HG03432 (cell line): Measurements from ENCODE around the gene AKT1S1.
A peak's percentile ranks its signal among the peaks of the same experiment; 100 is the strongest.

Source experiments
- ATAC-seq: cut with Tn5 transposase; IDR thresholded peaks from one replicate; pipeline ENCODE4 v1.9.1; 2021; ENCODE audit warnings: mild to moderate bottlenecking, moderate library complexity; ENCODE audit not compliant: unreplicated experiment

Gene AKT1S1

DNA sequence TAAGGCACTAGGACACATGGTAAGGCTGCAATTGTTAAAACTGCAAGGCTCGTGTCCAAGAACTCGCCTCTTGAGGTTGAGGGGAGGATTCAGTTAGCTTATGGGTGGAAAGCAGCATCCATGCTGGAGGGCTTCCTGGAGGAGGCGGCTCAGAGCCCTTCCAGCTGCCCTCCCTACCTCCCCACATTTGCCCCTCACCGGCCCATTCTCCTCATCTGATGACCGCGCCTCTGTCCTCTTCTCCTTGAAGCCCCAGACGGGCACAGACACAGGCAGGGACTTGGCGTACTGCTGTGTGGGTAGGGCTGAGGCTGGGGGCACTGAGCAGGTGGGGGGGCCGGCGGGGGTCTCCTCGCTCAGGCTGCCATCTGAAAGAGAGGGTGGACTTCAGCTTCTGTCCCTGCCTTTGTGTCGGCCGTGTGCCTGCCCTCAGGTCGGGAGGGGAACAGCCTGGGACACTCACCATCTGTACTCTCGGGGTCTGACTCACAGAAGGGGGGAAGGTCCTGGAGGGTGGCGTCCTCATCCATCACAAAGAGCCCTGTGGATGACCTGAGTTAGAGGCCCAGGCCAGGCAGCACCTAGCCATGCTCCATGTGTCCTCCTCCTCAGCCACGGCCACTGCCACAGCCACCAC, 5.7 kb downstream of the AKT1S1 start:
- ATAC-seq = no peak

GRCh38 chr19:49870309-49870901, 6.8 kb downstream of the AKT1S1 start:
- ATAC-seq = no peak

GRCh38 chr19:49869484-49870308, 7.5 kb downstream of the AKT1S1 start:
- peak; percentile 64 for ATAC-seq

DNA sequence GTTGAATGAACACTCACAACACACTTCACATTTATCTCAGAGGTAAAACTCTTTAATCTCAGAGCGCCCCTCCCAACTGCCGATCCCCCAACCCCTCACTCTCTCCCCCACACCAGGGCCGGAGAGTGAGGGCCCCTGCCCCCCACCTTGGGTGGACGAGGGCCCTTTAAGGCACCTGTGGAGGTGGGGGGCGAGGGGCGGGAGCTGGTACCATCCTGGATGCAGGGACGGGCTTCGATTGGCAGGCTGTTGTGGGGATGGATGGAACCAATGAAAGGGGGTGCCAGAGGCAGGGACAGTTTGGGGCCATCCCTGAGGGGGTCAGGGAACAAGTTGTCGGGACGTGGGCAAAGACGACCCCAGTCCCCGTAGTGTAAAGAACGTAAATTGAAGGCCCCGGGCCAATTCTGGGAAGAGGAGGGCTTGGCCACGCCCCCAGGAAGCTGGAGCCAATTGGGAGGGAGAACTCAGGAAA, 8.1 kb downstream of the AKT1S1 start:
- ATAC-seq = peak; percentile 9

DNA sequence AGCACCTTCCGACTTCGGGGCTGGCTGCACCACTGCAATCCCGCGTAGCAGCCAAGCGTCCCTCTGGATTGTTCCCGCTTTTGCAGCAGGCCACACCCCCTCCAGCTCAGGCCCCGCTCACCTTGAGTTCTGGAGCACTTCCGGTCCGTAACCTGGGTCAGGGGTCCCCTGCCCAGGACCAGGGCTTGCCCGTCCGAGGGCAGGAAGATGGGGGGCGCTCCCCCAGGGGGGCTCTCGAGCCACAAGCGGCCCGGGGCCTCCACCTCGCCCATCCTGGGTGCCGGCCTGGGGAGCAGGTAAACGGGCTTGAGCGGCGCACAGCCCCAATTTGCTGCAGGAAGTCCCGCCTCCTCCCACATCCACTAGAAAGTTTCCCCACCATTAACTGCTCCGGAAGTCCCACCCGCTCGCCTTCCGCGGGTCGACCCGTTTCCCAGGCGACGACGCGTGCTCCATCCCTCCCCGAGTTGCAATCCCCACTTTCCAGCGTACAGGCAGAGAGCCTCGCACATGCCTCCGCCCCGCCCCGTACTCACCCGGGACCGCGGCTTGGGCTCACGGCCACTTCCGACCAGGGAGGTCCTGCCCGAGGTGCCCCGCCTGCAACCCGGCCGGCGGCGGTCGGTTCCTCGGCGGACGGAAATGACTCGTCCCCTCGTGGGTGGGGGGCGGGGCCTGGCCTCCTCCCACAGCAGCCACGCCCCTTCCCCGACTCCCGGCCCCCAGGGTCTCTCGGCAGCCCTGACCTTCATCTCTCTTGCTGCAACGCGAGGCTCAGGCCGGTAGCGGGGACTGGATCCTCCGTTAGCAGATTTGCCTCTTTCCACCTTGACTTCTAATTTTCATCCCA, 10.0 kb downstream of the AKT1S1 start, which contains the start of gene PNKP:
TSS of gene PNKP (minus strand) at position 644 of the 850 bp plus-strand sequence. CDS start at position 272, 372 bp downstream.
- peak; percentile 44 for ATAC-seq

GRCh38 chr19:49864890-49865289, 12.3 kb downstream of the AKT1S1 start:
- ATAC-seq = no peak

GRCh38 chr19:49863935-49864320, 13.2 kb downstream of the AKT1S1 start:
- no peak for ATAC-seq

DNA sequence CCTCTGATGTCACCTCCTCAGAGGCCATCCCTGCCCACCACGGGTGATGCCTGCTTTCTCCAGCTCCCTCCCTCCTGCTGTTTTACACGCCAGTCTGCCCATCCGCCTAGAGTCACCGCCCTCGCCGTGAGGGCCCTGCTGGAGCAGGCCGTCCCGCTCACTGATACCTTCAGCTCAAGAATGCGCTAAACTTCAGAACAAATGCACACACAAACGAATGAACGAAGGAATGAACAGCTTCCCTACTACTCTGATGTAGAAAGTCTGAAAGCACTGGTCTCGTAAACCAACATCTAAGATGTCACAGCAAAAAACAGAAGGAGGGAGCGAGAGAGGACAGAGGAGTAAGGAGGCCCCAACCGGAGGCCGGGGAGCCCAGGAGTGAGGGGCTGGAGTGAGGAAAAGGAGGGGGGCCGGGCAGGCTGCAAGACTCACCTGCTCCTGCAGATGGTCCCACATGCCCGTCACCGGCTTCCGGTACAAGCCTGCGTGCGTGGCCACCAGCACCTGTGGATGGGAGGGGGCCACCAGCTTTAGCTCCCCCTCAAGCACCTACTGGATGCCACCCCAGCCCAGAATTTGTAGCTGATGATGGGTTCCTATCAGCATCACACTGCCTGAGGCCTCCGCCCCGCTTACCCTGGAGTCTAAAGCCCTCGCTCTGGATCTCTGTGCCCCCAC, 13.8 kb downstream of the AKT1S1 start:
- ATAC-seq = no peak

DNA sequence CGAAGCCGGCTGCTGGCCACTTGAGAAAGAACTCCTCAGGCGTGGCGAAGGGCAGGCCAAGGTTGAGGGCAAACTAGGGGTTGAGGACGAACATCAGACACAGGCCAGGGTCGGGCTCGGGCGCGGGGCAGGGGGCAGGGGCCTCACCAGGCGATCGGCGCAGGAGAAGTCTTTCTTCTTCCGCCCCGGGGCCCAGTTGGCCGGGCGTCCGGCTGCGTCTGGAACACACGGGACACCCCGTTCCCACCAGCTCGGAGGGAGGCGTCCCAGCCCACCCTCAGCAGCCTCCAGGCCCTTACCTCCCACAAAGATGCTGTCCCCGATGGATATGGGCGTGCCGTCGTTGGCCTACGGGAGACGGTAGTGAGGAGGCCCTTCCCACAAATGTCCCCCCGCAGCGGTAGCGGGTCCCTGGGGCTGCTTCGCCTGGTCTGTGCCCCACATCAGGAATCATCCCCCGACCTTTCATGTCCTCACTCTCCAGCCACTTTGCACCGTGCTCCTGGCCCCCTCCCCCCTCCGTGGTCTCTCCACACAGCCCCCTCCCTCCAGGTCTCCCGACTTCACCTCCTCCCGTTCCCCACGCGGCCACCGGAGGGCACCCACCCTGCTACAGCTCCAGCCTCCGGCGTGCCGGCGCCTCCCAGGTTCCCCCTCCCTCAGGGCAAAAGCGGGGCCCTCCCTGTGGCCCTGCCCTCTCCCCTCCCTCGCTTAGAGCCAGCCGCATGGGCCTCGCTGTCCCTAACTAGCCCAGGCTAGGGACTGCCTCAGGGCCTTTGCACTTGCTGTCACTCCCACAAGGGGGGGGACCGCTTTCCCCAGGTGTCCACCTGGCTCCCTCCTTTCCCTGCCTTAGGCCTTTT, 14.5 kb downstream of the AKT1S1 start:
- no peak for ATAC-seq

GRCh38 chr19:49861541-49862378, 15.4 kb downstream of the AKT1S1 start:
- no peak for ATAC-seq

- ATAC-seq = no peak
These were observed 16.0 kb downstream of the AKT1S1 start for GRCh38 chr19:49861107-49861506.

GRCh38 chr19:49860336-49861102, 16.6 kb downstream of the AKT1S1 start:
- no peak for ATAC-seq

GRCh38 chr19:49859682-49860335, 17.3 kb downstream of the AKT1S1 start:
- no peak for ATAC-seq

DNA sequence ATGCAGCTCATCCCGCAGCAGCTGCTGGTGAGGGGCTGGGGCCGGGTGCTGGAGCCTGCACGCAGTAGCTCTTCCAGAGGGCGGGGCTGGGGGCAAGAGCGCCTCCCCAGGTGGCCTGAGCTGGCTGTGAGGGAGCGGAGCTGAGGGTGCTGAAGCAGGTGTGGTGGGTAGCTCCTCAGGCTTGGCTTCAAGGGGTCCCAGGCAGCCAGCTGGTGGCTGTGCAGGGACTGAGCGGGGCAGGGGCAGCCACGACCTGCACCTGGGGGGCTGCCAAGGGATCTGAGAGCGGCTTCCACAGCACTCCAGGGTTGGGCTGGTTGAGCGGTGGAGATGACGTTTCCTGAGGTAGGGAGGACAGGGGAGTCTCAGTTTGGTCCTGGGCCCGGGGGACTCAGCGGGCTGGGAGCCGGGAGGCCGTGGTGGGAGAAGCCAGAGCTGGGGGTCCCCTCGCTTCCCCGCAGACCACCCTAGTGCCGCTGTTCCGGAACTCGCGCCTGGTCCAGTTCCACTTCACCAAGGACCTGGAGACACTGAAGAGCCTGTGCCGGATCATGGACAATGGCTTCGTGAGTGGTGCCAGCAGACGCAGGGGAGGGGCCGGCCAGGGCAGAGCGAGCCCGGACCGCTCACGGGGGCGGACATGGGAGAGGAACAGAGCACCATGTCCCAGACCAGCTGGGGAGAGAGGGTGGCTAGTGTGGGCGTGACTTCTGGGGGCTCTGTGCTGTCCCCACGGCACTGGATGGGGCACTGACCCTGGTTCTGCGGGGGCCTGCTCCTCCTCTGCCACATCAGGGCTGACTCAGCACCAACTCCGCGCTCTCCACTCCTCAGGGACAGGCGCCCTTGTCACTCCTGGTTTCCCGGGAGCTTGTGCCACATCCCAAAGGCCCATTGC, 18.8 kb downstream of the AKT1S1 start:
- ATAC-seq = no peak

- no peak for ATAC-seq
These were observed 19.4 kb downstream of the AKT1S1 start for GRCh38 chr19:49857838-49858087.

- no peak for ATAC-seq
These were observed 19.9 kb downstream of the AKT1S1 start for GRCh38 chr19:49857061-49857837.
